PFSK-1 (cell line): Measurements from ENCODE around the gene BASP1.

Experiments
- FOXP2 ChIP-seq: optimal IDR thresholded peaks from 2 replicates; pipeline ENCODE3; 2011; ENCODE audit warnings: borderline replicate concordance, control low read depth, inconsistent platforms; ENCODE audit not compliant: insufficient read depth; ENCODE audit errors: extremely low read length, extremely low read depth
- POLR2AphosphoS5 ChIP-seq: IDR thresholded peaks from 2 replicates; pipeline ENCODE4 v1.6.1; 2012; ENCODE audit warnings: low read depth, mild to moderate bottlenecking, control low read depth, low read length, moderate library complexity
- SIN3A ChIP-seq: IDR thresholded peaks from 2 replicates; pipeline ENCODE4 v1.6.1; 2012; ENCODE audit warnings: mild to moderate bottlenecking, low read length, moderate library complexity, borderline replicate concordance; ENCODE audit not compliant: insufficient read depth
- TAF1 ChIP-seq: IDR thresholded peaks from 2 replicates; pipeline ENCODE4 v1.6.1; 2012; ENCODE audit warnings: low read length, control low read depth, borderline replicate concordance; ENCODE audit not compliant: insufficient read depth
- TF ChIP-seq, protein P1 (sequence below), 2 experiments: IDR thresholded peaks; 2 replicates each; pipeline versions ENCODE4 v1.6.1 to v1.8.0; 2011 to 2012; ENCODE audit warnings: low read depth in 2 of 2, low read length in 2 of 2, control low read depth in 1 of 2, inconsistent platforms in 1 of 2, mild to moderate bottlenecking in 1 of 2, moderate library complexity in 1 of 2; ENCODE audit not compliant: insufficient read depth in 1 of 2

Gene BASP1

DNA sequence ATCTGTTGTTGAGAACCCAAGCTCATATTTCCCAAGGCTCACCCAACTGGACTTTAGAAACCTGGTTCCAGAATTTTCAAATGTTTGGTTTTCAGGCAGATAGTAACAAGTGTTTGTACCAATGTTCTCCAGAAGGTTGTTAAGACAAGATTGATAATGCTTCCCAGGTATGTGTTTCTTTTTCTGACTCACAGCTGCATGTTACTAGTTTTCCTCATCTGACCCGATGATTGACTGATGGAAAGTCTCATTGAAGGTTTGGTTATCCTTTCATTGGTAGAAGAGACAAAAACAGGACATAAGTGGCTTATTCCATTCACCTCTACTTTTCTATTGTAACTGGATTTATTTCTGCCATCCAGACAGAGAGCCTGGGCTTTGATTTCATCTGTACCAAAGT lies 10.4 kb downstream of the BASP1 start:
- TF ChIP-seq, protein P1, sequence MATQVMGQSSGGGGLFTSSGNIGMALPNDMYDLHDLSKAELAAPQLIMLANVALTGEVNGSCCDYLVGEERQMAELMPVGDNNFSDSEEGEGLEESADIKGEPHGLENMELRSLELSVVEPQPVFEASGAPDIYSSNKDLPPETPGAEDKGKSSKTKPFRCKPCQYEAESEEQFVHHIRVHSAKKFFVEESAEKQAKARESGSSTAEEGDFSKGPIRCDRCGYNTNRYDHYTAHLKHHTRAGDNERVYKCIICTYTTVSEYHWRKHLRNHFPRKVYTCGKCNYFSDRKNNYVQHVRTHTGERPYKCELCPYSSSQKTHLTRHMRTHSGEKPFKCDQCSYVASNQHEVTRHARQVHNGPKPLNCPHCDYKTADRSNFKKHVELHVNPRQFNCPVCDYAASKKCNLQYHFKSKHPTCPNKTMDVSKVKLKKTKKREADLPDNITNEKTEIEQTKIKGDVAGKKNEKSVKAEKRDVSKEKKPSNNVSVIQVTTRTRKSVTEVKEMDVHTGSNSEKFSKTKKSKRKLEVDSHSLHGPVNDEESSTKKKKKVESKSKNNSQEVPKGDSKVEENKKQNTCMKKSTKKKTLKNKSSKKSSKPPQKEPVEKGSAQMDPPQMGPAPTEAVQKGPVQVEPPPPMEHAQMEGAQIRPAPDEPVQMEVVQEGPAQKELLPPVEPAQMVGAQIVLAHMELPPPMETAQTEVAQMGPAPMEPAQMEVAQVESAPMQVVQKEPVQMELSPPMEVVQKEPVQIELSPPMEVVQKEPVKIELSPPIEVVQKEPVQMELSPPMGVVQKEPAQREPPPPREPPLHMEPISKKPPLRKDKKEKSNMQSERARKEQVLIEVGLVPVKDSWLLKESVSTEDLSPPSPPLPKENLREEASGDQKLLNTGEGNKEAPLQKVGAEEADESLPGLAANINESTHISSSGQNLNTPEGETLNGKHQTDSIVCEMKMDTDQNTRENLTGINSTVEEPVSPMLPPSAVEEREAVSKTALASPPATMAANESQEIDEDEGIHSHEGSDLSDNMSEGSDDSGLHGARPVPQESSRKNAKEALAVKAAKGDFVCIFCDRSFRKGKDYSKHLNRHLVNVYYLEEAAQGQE (IDR thresholded peaks at IDR 0.05; ENCODE audit: insufficient read depth in 1 of 2, low read depth in 2 of 2, low read length in 2 of 2): no peak

DNA sequence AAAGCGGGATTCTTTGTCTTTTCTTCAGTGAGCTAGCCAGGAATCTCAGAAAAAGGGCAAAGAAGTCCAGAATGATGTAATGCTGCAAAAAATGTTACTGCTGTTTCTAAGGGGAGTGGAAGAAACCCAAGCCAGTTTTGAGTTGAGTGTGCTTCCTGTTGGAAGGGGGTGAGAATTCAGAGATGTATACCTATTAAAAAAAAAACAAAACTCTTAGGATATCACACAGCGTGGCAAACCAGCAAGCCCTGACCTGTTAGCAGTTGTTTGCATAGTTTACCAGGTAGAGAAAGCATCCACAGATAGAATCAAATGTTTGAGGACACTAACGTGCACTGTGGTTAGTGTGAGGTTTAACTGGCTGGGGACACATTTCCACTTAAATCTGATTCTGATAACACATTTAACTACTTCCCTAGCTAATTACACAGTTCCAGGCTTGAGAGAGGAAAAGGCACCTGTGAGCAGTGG lies 11.4 kb downstream of the BASP1 start:
- TF ChIP-seq FOXP2 (no peak), SIN3A (no peak), TAF1 (no peak), POLR2AphosphoS5 (no peak)
- TF ChIP-seq, protein P1 (IDR thresholded peaks at IDR 0.05; ENCODE audit: insufficient read depth in 1 of 2, low read depth in 2 of 2, low read length in 2 of 2): no peak

DNA sequence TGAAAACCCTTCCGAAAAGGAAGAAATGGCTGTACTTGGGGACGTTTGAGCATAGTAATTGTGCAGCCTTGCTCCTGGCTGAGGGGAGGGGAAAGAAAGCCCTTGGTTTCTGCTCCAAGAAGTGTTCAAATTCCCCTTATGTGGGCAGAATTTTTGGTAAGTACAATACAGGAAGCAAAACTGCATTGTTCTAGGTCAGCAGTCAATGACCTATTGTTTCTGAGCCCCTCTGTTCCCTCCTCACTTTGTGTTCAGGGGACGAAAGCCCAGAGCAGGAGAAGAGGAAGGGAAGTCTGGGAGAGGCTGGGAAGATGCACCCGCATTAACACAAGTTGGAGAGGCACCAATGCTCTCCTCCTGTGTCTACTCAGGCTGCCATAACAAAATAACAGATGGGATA lies 11.9 kb downstream of the BASP1 start:
- TF ChIP-seq TAF1: no peak
- no peak for TF ChIP-seq SIN3A
- no peak for TF ChIP-seq FOXP2
- no peak for TF ChIP-seq POLR2AphosphoS5
- TF ChIP-seq, protein P1 (IDR thresholded peaks at IDR 0.05; ENCODE audit: insufficient read depth in 1 of 2, low read depth in 2 of 2, low read length in 2 of 2): no peak

DNA sequence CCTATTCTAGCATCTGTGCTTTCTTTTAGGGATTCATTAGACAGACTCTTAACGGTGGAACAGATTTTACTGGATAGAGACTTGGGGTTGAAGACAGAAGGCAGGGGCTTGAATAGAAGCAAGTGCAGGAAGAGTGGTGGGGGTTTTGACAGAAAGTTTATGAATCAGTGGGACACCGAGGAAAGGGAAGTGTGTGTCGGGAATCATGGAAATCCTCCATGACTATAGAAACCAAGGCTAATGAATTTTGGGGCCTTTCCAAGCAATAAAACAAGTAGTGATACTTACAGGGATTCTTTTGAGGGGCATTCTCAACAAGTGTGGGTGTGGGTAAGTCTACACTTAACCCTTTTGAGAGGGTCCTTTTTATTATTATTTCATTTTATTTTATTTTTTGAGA lies 12.8 kb downstream of the BASP1 start:
- no peak for TF ChIP-seq TAF1
- TF ChIP-seq, protein P1 (IDR thresholded peaks at IDR 0.05; ENCODE audit: insufficient read depth in 1 of 2, low read depth in 2 of 2, low read length in 2 of 2): no peak
- TF ChIP-seq FOXP2: no peak
- TF ChIP-seq POLR2AphosphoS5: no peak
- no peak for TF ChIP-seq SIN3A

DNA sequence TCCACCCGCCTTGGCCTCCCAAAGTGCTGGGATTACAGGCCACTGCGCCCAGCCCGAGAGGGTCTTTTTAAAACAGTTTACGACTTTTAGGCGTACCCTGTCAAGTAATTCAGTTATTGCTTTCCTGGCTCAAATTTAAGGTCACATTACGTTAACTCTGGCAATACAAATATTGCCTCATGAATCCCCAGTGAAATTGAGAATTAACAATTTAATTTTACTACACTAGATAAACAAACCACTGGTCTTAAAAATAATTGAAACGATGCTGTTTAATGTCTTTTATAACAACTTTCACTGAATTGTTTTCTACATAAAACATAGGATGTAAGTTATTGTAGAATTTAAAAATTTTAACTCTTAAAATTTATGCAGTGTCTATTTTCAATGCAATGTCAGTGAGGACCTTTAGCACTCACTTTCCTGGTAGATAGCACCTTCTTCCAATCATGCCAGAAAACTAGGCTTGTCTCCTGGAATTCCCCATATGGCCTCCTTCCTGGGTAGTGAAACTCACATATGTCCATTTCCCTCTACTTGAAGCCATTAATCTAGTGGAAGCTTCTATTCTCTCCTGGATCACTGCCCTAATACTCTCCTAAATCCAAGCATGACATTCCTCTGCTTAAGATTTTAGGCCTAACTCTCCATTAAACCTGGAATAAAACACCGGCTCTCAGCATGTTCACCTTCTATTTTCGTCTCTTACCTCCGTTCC lies 13.5 kb downstream of the BASP1 start:
- TF ChIP-seq SIN3A: no peak
- TF ChIP-seq TAF1: no peak
- TF ChIP-seq FOXP2: no peak
- TF ChIP-seq POLR2AphosphoS5: no peak
- TF ChIP-seq, protein P1 (IDR thresholded peaks at IDR 0.05; ENCODE audit: insufficient read depth in 1 of 2, low read depth in 2 of 2, low read length in 2 of 2): no peak
